Type B pancreatic cell (in vitro differentiated cells): ENCODE measurements around the gene PLEKHG5. TPM values are rescaled to one million over a fixed set of nuclear protein-coding genes. Genes with fewer than 3 reads are reported as not detected.

ENCODE experiments used
- DNase-seq: peaks from one replicate; pipeline ENCODE4 v3.0.0; 2021; ENCODE audit warnings: mixed read lengths; ENCODE audit not compliant: unreplicated experiment; ENCODE audit errors: extremely low spot score
- H3K27ac Mint-ChIP-seq: 2 replicates; pipeline ENCODE4 v1.8.0; 2021; ENCODE audit warnings: mild to moderate bottlenecking, mixed read lengths
- H3K27me3 Mint-ChIP-seq: 2 replicates; pipeline ENCODE4 v1.8.0; 2021; ENCODE audit warnings: mixed read lengths
- H3K36me3 Mint-ChIP-seq: 2 replicates; pipeline ENCODE4 v1.8.0; 2021; ENCODE audit warnings: mixed read lengths
- H3K4me1 Mint-ChIP-seq: one replicate; pipeline ENCODE4 v1.8.0; 2021; ENCODE audit warnings: mixed read lengths; ENCODE audit not compliant: unreplicated experiment
- H3K4me3 Mint-ChIP-seq: 2 replicates; pipeline ENCODE4 v1.8.0; 2021; ENCODE audit warnings: mild to moderate bottlenecking, mixed read lengths
- H3K9me3 Mint-ChIP-seq: 2 replicates; pipeline ENCODE4 v1.8.0; 2021; ENCODE audit warnings: mixed read lengths
- total RNA-seq: library from RNA; stranded (reverse); gene quantifications from 2 replicates; pipeline ENCODE4 v1.2.1, GENCODE V29; 2021; ENCODE audit warnings: low replicate concordance
- TF ChIP-seq, protein P1 (sequence below): fragments of 200-600 bp; sonication (generic); conservative IDR thresholded peaks from 2 replicates; pipeline ENCODE4 v1.5.0; 2021; ENCODE audit warnings: antibody characterized with exemption, mild to moderate bottlenecking

The PLEKHG5 gene
- total RNA-seq, 1 donor from 2014 or later = 30.6 TPM

DNA sequence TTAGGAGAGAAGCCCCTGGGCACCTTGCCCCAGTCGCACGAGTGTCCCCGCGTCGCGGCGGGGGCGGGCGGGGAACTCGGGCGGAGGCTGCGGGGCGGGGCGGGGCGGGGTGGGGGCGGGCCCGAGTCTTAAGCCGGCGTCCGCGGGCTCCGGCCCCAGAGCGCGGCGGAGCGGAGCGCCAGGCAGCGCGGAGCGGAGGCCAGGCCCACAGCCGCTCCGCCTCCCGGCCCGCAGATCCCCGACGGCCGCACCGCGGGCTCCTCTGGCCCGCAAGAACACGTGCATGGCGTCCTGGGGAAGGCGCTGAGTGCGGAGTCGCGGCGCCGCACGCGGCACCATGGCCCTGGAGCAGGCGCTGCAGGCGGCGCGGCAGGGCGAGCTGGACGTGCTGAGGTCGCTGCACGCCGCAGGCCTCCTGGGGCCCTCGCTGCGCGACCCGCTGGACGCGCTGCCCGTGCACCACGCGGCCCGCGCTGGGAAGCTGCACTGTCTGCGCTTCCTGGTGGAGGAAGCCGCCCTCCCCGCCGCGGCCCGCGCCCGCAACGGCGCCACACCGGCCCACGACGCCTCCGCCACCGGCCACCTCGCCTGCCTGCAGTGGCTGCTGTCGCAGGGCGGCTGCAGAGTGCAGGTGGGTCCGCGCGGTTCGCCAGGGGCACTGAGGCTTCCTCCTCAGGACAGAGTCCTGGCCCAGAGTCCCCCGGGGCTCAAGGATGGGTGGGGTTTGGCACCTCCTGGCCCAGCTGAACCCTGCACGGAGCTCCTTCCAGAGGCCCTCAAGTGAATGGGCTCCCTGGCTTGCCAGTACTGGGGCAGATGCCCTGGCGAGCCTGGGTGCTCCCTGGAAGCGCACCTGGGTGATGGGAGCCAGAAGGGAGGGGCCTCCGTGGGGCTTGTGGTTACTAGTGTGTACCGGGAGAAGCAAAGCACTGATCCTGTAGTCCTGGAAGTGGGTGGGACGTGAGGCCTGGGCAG is 66.6 kb downstream of the PLEKHG5 start, which contains the start of gene ESPN:
TSS of gene ESPN (plus strand) at position 158 of the 975 bp plus-strand sequence. CDS start at position 338, 180 bp downstream.
- Mint-ChIP-seq H3K27ac (no peak within 1 kb of the TSS), H3K36me3 (no peaks in the 10 kb centered on the region), H3K27me3 (peaks cover 72% of the 10 kb centered on the region), H3K4me3 (peak within 1 kb of the TSS; percentile 20), H3K9me3 (no peaks in the 10 kb centered on the region), H3K4me1 (no peaks in the 10 kb centered on the region)
- TF ChIP-seq, protein P1, sequence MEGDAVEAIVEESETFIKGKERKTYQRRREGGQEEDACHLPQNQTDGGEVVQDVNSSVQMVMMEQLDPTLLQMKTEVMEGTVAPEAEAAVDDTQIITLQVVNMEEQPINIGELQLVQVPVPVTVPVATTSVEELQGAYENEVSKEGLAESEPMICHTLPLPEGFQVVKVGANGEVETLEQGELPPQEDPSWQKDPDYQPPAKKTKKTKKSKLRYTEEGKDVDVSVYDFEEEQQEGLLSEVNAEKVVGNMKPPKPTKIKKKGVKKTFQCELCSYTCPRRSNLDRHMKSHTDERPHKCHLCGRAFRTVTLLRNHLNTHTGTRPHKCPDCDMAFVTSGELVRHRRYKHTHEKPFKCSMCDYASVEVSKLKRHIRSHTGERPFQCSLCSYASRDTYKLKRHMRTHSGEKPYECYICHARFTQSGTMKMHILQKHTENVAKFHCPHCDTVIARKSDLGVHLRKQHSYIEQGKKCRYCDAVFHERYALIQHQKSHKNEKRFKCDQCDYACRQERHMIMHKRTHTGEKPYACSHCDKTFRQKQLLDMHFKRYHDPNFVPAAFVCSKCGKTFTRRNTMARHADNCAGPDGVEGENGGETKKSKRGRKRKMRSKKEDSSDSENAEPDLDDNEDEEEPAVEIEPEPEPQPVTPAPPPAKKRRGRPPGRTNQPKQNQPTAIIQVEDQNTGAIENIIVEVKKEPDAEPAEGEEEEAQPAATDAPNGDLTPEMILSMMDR = no peak
- DNase-seq = no peak

DNA sequence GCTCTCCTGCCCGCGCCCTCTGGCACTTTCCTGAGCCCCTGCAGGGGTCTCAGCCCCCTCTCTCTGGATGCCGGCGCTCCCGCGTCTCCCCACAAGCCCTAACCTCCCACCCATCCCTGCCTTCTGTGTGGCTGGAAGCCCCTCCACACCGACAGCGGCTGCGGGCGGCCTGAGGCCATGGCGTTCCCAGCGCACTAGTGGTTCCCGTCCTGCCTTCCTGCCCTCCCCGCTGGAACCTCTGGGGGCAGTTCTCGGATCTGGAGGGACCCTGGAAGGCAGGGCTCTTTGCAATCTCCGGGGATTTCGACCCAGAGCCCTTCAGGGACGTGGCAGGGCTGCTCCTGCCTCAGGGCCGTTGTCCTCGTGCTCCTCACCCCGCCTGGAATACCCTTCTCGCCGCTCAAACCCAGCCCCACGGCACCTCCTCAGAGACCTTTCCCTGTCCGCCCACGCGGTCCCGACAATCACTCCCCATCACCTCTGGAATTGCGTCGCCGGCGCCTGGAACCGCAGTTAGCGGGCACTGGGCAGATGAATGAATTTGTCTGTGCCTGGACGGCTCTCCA is 67.4 kb downstream of the PLEKHG5 start:
- Mint-ChIP-seq H3K4me1 (no peaks in the 10 kb centered on the region), H3K27ac (no peak overlapping the region)

DNA sequence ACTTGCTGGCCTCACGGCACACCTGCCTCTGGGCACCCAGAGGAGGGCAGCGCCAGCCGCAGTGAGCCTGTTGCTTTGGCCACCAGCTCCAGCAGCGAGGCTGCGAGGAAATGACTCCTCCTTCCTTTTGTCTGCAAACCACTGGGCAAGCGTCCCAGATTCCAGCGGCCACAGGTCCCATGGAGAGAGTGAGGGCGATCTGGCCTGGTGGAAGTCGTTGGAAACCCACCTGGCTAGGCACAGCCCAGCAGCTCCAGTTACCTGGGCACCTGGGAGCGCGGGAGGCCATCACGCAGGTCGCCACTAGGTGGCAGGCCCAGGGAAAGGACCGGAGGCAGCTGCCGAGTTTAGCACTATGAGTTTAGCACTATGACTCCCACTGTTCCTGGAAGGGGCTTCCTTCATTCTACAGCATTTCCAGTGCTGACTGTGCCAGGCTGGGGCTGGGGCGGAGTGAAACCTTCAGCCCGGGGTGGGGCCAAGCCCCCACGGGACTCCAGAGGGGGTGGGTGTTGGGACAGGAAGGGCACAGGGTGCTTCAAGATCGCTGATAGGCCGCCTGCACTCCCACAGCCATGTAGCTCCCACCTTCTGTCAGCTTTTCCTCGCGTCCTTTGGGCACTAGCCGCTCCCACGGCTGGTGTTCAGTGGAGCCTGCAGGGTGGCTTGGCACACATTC is 68.0 kb downstream of the PLEKHG5 start:
- Mint-ChIP-seq H3K27me3 (peaks cover 77% of the 10 kb centered on the region), H3K4me3 (peak overlapping the region; percentile 20), H3K27ac (no peak overlapping the region), H3K36me3 (no peaks in the 10 kb centered on the region), H3K9me3 (no peaks in the 10 kb centered on the region), H3K4me1 (no peaks in the 10 kb centered on the region)
- no peak for DNase-seq
- TF ChIP-seq, protein P1 = peak; percentile 82

More for the DNA sequence above, 67.4 kb downstream of the PLEKHG5 start:
- TF ChIP-seq, protein P1 = no peak
- peak overlapping the region; percentile 14 for H3K4me3 Mint-ChIP-seq
- no peak for DNase-seq
- H3K27me3 Mint-ChIP-seq = peaks cover 73% of the 10 kb centered on the region
- H3K36me3 Mint-ChIP-seq = no peaks in the 10 kb centered on the region
- no peaks in the 10 kb centered on the region for H3K9me3 Mint-ChIP-seq

DNA sequence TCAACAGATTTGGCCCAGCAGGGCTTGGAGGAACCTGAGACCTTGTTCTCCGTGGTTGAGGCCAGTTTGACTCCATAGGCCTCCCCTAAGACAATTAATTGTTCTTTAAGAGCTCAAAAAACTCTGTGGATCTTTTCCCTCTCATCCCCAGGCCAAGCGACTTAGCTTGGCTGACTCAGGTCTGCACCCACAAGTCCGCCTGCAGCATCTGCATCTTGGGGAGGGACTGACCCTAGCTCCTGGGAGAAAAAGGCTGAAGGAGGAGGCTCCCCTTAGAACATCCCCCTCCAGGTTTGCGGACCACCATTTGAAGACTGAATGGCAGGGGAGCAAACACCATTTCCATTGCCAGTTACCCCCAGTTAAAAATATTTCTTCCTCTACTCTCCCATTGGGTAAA is 70.2 kb downstream of the PLEKHG5 start:
- Mint-ChIP-seq H3K36me3 (no peaks in the 10 kb centered on the region), H3K4me1 (no peaks in the 10 kb centered on the region), H3K4me3 (peak overlapping the region; percentile 71), H3K27me3 (peaks cover 83% of the 10 kb centered on the region), H3K27ac (peak overlapping the region; percentile 63), H3K9me3 (no peaks in the 10 kb centered on the region)
- no peak for DNase-seq
- TF ChIP-seq, protein P1 = no peak

DNA sequence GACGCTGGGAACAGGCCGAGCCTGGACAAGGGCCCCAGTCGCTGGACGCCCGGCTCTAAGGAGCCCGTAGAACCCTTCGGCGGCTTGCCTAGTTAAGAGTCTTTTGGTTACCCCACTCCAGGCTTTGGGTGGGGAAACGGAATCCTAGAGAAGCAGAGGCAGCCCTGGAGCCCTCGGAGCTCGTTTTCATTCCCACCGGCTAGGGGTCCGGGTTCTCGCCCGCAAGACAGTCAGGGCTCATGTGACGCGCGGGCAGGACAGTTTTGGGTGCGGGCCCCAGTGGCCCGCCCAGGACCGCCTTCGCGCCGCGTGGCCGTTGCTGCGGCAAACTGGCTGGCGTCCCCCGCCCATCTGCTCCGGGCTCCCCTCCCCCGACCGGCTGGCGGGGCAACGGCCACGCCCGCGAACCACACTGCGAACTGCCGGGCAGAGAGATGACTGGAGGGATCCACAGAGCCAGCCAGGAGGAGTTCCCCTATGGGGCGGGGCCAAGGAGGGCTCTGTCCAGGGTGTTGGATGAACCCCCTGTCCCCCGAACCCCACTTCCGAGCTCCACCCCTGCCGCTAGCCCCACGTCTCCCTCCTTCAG is 70.9 kb downstream of the PLEKHG5 start:
- Mint-ChIP-seq H3K4me1 (no peaks in the 10 kb centered on the region), H3K27ac (peak overlapping the region; percentile 63), H3K4me3 (peak overlapping the region; percentile 71), H3K27me3 (peaks cover 83% of the 10 kb centered on the region), H3K9me3 (no peaks in the 10 kb centered on the region), H3K36me3 (no peaks in the 10 kb centered on the region)
- DNase-seq = no peak
- TF ChIP-seq, protein P1 = no peak
